Endothelial cell of umbilical vein (primary cell): ENCODE data around the gene ELK1. TPM values are rescaled to one million over a fixed set of nuclear protein-coding genes. Genes with fewer than 3 reads are reported as not detected.

Source experiments
- BruUV-seq: library from RNA; stranded (reverse); fragments of 400-500 nt; replicated peaks from 2 replicates; lab custom pipeline; 2021; lab: Mats Ljungman, UMichigan
- CTCF ChIA-PET: fragments of 300-600, 350-600 bp; sonication (Branson Sonifier 250); formaldehyde crosslinking; loops from one replicate; lab custom pipeline; 2021; ENCODE audit warnings: antibody characterized with exemption, inconsistent platforms; lab: Charles Lee
- POLR2A ChIA-PET: fragments of 300-600, 350-600 bp; sonication (Branson Sonifier 250); formaldehyde crosslinking; loops from one replicate; lab custom pipeline; 2021; ENCODE audit warnings: antibody characterized with exemption, inconsistent platforms; lab: Charles Lee
- DNase-seq: peaks from one replicate; pipeline ENCODE4 v3.0.0-alpha.2; 2011; ENCODE audit warnings: low read depth, low spot score
- FAIRE-seq: peaks from 2 replicates; lab custom pipeline; 2011; peaks lifted over from hg19 to GRCh38; lab: Jason Lieb, UNC
- H2AFZ ChIP-seq: 2 replicates; pipeline ENCODE4 v1.6.0; 2012; ENCODE audit warnings: low read depth, low read length, control low read depth, inconsistent platforms
- H3K27ac ChIP-seq: 2 replicates; pipeline ENCODE4 v1.5.1; 2011; ENCODE audit warnings: low read depth, mild to moderate bottlenecking, control low read depth, low read length, moderate library complexity; ENCODE audit not compliant: insufficient read depth
- H3K27me3 ChIP-seq, 2 experiments: 2 replicates each; pipeline versions ENCODE4 v1.6.0 to v1.6.1; 2011; ENCODE audit warnings: low read length in 2 of 2, mixed read lengths in 1 of 2; ENCODE audit not compliant: control insufficient read depth in 2 of 2, insufficient read depth in 2 of 2
- H3K36me3 ChIP-seq, 2 experiments: 2 replicates in 1 of 2; 3 replicates in 1 of 2; pipeline ENCODE4 v1.5.1; 2011; ENCODE audit warnings: low read length in 2 of 2, mild to moderate bottlenecking in 1 of 2, moderate library complexity in 1 of 2; ENCODE audit not compliant: control insufficient read depth in 2 of 2, insufficient read depth in 2 of 2; ENCODE audit errors: extremely low read depth in 1 of 2
- H3K4me1 ChIP-seq: 3 replicates; pipeline ENCODE4 v1.5.1; 2011; ENCODE audit warnings: mild to moderate bottlenecking, low read length; ENCODE audit not compliant: control insufficient read depth, insufficient read depth; ENCODE audit errors: extremely low read depth
- H3K4me2 ChIP-seq: 2 replicates; pipeline ENCODE4 v1.6.1; 2011; ENCODE audit warnings: low read length, control low read depth, mixed read lengths; ENCODE audit not compliant: insufficient read depth
- H3K4me3 ChIP-seq, 3 experiments: fragments of 200-600 bp in 1 of 3; sonication (generic), shearing (Covaris generic) in 1 of 3; replicated peaks in 1 of 3; 2 replicates each; pipeline ENCODE4 v1.5.1; 2011 to 2016; ENCODE audit warnings: control low read depth in 3 of 3, low read length in 3 of 3, mild to moderate bottlenecking in 2 of 3, inconsistent platforms in 1 of 3, low read depth in 1 of 3, moderate library complexity in 1 of 3; ENCODE audit not compliant: insufficient read depth in 1 of 3
- H3K79me2 ChIP-seq: 2 replicates; pipeline ENCODE4 v1.6.0; 2012; ENCODE audit warnings: low read length, inconsistent platforms; ENCODE audit not compliant: control insufficient read depth, insufficient read depth
- H3K9ac ChIP-seq: replicated peaks from 2 replicates; pipeline ENCODE3; 2011; ENCODE audit warnings: low read length, control low read depth; ENCODE audit not compliant: insufficient read depth; ENCODE audit errors: extremely low read depth
- H3K9me1 ChIP-seq: replicated peaks from 3 replicates; pipeline ENCODE4 v1.6.0; 2011; ENCODE audit warnings: mild to moderate bottlenecking, low read length; ENCODE audit not compliant: control insufficient read depth, insufficient read depth; ENCODE audit errors: extremely low read depth
- H3K9me3 ChIP-seq: replicated peaks from 2 replicates; pipeline ENCODE4 v1.5.1; 2012; ENCODE audit warnings: low read length, inconsistent platforms; ENCODE audit not compliant: control insufficient read depth, insufficient read depth
- H4K20me1 ChIP-seq: replicated peaks from 2 replicates; pipeline ENCODE3; 2011; ENCODE audit warnings: mild to moderate bottlenecking, low read length; ENCODE audit not compliant: control insufficient read depth, insufficient read depth; ENCODE audit errors: extremely low read depth
- CTCF ChIP-seq, 2 donors: IDR thresholded peaks; 1 replicate in 1 of 2; 2 replicates in 1 of 2; pipeline ENCODE4 v1.5.1; 2011; ENCODE audit warnings: low read length in 2 of 2, mild to moderate bottlenecking in 2 of 2, moderate library complexity in 2 of 2, control low read depth in 1 of 2, inconsistent platforms in 1 of 2, low read depth in 1 of 2; ENCODE audit not compliant: insufficient read depth in 1 of 2; ENCODE audit errors: extremely low read depth in 1 of 2
- EZH2 ChIP-seq: IDR thresholded peaks from 2 replicates; pipeline ENCODE4 v1.6.1; 2012; ENCODE audit warnings: borderline replicate concordance, low read depth, mild to moderate bottlenecking, moderate library complexity, low read length, inconsistent platforms; ENCODE audit not compliant: severe bottlenecking
- FOS ChIP-seq: IDR thresholded peaks from 2 replicates; pipeline ENCODE4 v1.6.1; 2011; ENCODE audit warnings: mild to moderate bottlenecking, low read length, moderate library complexity, borderline replicate concordance; ENCODE audit not compliant: insufficient read depth
- GATA2 ChIP-seq: IDR thresholded peaks from 2 replicates; pipeline ENCODE4 v1.7.0; 2011; ENCODE audit warnings: low read depth, mild to moderate bottlenecking, moderate library complexity, mixed read lengths, low read length; ENCODE audit not compliant: insufficient read length, insufficient read depth
- JUN ChIP-seq: IDR thresholded peaks from 2 replicates; pipeline ENCODE4 v1.6.1; 2011; ENCODE audit warnings: borderline replicate concordance, low read depth; ENCODE audit not compliant: insufficient read length, insufficient read depth
- MAX ChIP-seq: IDR thresholded peaks from 2 replicates; pipeline ENCODE4 v1.6.1; 2011; ENCODE audit not compliant: insufficient read depth, insufficient read length
- MYC ChIP-seq: IDR thresholded peaks from one replicate; pipeline ENCODE4 v1.6.1; 2011; ENCODE audit warnings: mild to moderate bottlenecking, low read depth, low read length
- POLR2A ChIP-seq: IDR thresholded peaks from 2 replicates; pipeline ENCODE4 v1.6.1; 2012; ENCODE audit warnings: low read depth, mild to moderate bottlenecking, control low read depth, low read length
- POLR2AphosphoS5 ChIP-seq: IDR thresholded peaks from 2 replicates; pipeline ENCODE4 v1.6.1; 2012; ENCODE audit warnings: low read depth, mild to moderate bottlenecking, control low read depth, low read length, moderate library complexity; ENCODE audit not compliant: insufficient read depth
- dilution Hi-C: fragments of 300-500 bp; cut with MboI; formaldehyde crosslinking; loops from one replicate; pipeline ENCODE4 v1.15.0; 2019; ENCODE audit warnings: low sequenced_read_pairs; ENCODE audit not compliant: extremely low pct_ligation_motif_present
- intact Hi-C: fragments of 100-400 bp; cut with micrococcal nuclease; formaldehyde crosslinking; loops from one replicate; pipeline ENCODE4 v1.10.0; 2022
- polyA plus RNA-seq, 4 experiments: library from polyadenylated mRNA; depleted of rRNA in 3 of 4; stranded (reverse) in 3 of 4; unstranded in 1 of 4; fragments of >200 nt; gene quantifications; 2 replicates each; pipeline versions ENCODE4 v1.2.1 to v1.2.3, GENCODE V29; 2011 to 2012; ENCODE audit warnings: missing spikeins in 1 of 4
- total RNA-seq: library from RNA; stranded (reverse); gene quantifications from 2 replicates; pipeline ENCODE4 v1.2.3, GENCODE V29; 2021

ELK1 gene
- total and polyA plus RNA-seq, 2 donors (not counting 3 experiments of a cell fraction or from before 2014, with no cell fraction given), result 18.3 to 28.7 TPM

- Histone ChIP-seq H3K27me3 (no peaks in the 10 kb centered on the region), H3K9me3 (no peaks in the 10 kb centered on the region), H3K36me3 (peaks cover 0 to 6% of the 10 kb centered on the region in 2 experiments), H3K79me2 (peaks cover 4% of the 10 kb centered on the region), H3K4me1 (peaks cover 5% of the 10 kb centered on the region), H3K4me3 (no peak overlapping the region), H3K9ac (no peak overlapping the region), H2AFZ (no peak overlapping the region), H3K9me1 (no peaks in the 10 kb centered on the region), H3K27ac (no peak overlapping the region), H3K4me2 (no peak overlapping the region), H4K20me1 (no peaks in the 10 kb centered on the region)
- FAIRE-seq, result no peak
- intact Hi-C loops (no loop called here), dilution Hi-C loops (no loop called here)
- BruUV-seq, result no TSS peak
- no peak for DNase-seq
- POLR2A ChIA-PET, result no interaction called here
- CTCF ChIA-PET, result no interaction called here
- TF ChIP-seq MAX, result no peak
- no peak for TF ChIP-seq GATA2
- TF ChIP-seq POLR2A, result no peak
Observed at GRCh38 chrX:47661539-47661938, 11.2 kb upstream of the ELK1 start.

DNA sequence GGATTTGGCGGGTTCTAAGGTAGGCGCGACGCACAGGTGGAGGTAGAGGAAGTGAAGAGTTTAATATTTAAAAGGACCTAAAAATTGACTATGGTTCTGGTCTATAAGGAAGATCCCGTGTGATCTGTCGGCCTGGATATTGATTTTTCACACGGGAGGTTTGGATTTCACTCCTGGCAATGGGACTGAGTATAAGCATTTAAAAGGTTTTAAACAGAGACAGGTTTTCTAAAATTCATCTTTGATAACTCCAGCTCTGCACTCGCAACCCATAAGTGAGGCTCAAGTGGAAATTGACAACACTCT is 9.0 kb upstream of the ELK1 start:
- FAIRE-seq (no peak), DNase-seq (no peak)
- POLR2A ChIA-PET, result no interaction called here
- Histone ChIP-seq H4K20me1 (no peaks in the 10 kb centered on the region), H3K36me3 (peaks cover 0 to 6% of the 10 kb centered on the region in 2 experiments), H3K79me2 (peaks cover 4% of the 10 kb centered on the region), H2AFZ (peak overlapping the region; percentile 1), H3K9me3 (no peaks in the 10 kb centered on the region), H3K4me2 (peak overlapping the region; percentile 50), H3K27ac (peak overlapping the region; percentile 79), H3K9ac (no peak overlapping the region), H3K4me3 (peak overlapping the region in 2 of 3 experiments; percentile 40 to 80), H3K4me1 (peaks cover 5% of the 10 kb centered on the region), H3K27me3 (no peaks in the 10 kb centered on the region), H3K9me1 (no peaks in the 10 kb centered on the region)
- dilution Hi-C loops, result no loop called here
- no peak for TF ChIP-seq MAX
- TF ChIP-seq EZH2, result no peak
- TF ChIP-seq GATA2, result no peak
- no peak for TF ChIP-seq POLR2AphosphoS5
- no peak for TF ChIP-seq POLR2A
- no peak for TF ChIP-seq JUN
- no peak for TF ChIP-seq FOS
- no peak for TF ChIP-seq MYC
- no peak for TF ChIP-seq CTCF (IDR thresholded peaks at IDR 0.05; ENCODE audit: extremely low read depth in 1 of 2, insufficient read depth in 1 of 2, low read depth in 1 of 2, low read length in 2 of 2)
- intact Hi-C loops, result loop anchor here (1.0 to 5.0 kb wide), 3 partner anchors 178 to 1608 kb away; partner anchors contain the start of genes PPP1R3F and ZNF81
- CTCF ChIA-PET, result no interaction called here
- TSS peak; percentile 66 for BruUV-seq
